H1 (cell line): ENCODE measurements around the gene CBLC. TPM values are rescaled to one million over a fixed set of nuclear protein-coding genes. Genes with fewer than 3 reads are reported as not detected.

ENCODE experiments used
- ATF3 ChIP-seq: IDR thresholded peaks from 2 replicates; pipeline ENCODE4 v1.6.1; 2011; ENCODE audit warnings: low read depth, mild to moderate bottlenecking, low read length; ENCODE audit not compliant: insufficient read depth
- BACH1 ChIP-seq: IDR thresholded peaks from 2 replicates; pipeline ENCODE4 v1.6.1; 2012; ENCODE audit warnings: low read length, improper control_type of control experiment
- BRCA1 ChIP-seq: IDR thresholded peaks from 2 replicates; pipeline ENCODE4 v1.6.1; 2012; ENCODE audit warnings: low read depth, low read length, improper control_type of control experiment
- CEBPB ChIP-seq: IDR thresholded peaks from 2 replicates; pipeline ENCODE4 v1.6.1; 2012; ENCODE audit warnings: low read depth, low read length
- GABPA ChIP-seq: IDR thresholded peaks from 2 replicates; pipeline ENCODE4 v1.6.1; 2011; ENCODE audit warnings: mild to moderate bottlenecking, low read length, moderate library complexity, borderline replicate concordance; ENCODE audit not compliant: insufficient read depth
- GTF2F1 ChIP-seq: IDR thresholded peaks from 2 replicates; pipeline ENCODE4 v1.6.1; 2012; ENCODE audit warnings: low read depth, low read length, improper control_type of control experiment, borderline replicate concordance
- KDM1A ChIP-seq: fragments of 200-600, 300-600 bp; sonication (generic); IDR thresholded peaks from 2 replicates; pipeline ENCODE4 v1.7.1; 2016; ENCODE audit warnings: mild to moderate bottlenecking, low read length, borderline replicate concordance
- KDM4A ChIP-seq: IDR thresholded peaks from one replicate; pipeline ENCODE4 v1.7.1; 2012; ENCODE audit warnings: low read depth, mild to moderate bottlenecking, moderate library complexity, low read length, inconsistent platforms; ENCODE audit not compliant: severe bottlenecking
- NANOG ChIP-seq: IDR thresholded peaks from 2 replicates; pipeline ENCODE4 v1.6.1; 2011; ENCODE audit warnings: low read length, low read depth, mild to moderate bottlenecking, inconsistent platforms; ENCODE audit not compliant: insufficient read depth, poor library complexity, severe bottlenecking
- NRF1 ChIP-seq: IDR thresholded peaks from 2 replicates; pipeline ENCODE4 v1.6.1; 2011; ENCODE audit warnings: mild to moderate bottlenecking, low read depth, low read length, improper control_type of control experiment
- POLR2AphosphoS5 ChIP-seq: IDR thresholded peaks from 2 replicates; pipeline ENCODE4 v1.6.1; 2011; ENCODE audit warnings: low read depth, low read length
- RAD21 ChIP-seq, 2 experiments: IDR thresholded peaks in 1 of 2; conservative IDR thresholded peaks in 1 of 2; 2 replicates each; pipeline ENCODE4 v1.6.1; 2011; ENCODE audit warnings: low read depth in 2 of 2, low read length in 2 of 2, improper control_type of control experiment in 1 of 2, inconsistent platforms in 1 of 2, mild to moderate bottlenecking in 1 of 2, moderate library complexity in 1 of 2
- RFX5 ChIP-seq: IDR thresholded peaks from 2 replicates; pipeline ENCODE4 v1.6.1; 2011; ENCODE audit warnings: low read depth, low read length, improper control_type of control experiment, borderline replicate concordance
- RNF2 ChIP-seq: fragments of 200-900, 300-1000 bp; sonication (generic); IDR thresholded peaks from 2 replicates; pipeline ENCODE4 v1.7.1; 2016; ENCODE audit warnings: borderline replicate concordance, low read depth, mild to moderate bottlenecking, antibody characterized with exemption, low read length; ENCODE audit not compliant: poor library complexity, severe bottlenecking; ENCODE audit errors: missing control alignments
- SIRT6 ChIP-seq: IDR thresholded peaks from one replicate; pipeline ENCODE4 v1.7.1; 2012; ENCODE audit warnings: low read length, inconsistent platforms
- SRF ChIP-seq: IDR thresholded peaks from 2 replicates; pipeline ENCODE4 v1.6.1; 2011; ENCODE audit warnings: mild to moderate bottlenecking, low read depth, low read length, moderate library complexity
- TAF1 ChIP-seq: IDR thresholded peaks from 2 replicates; pipeline ENCODE4 v1.6.1; 2011; ENCODE audit warnings: mild to moderate bottlenecking, low read depth, low read length
- TEAD4 ChIP-seq: IDR thresholded peaks from 2 replicates; pipeline ENCODE4 v1.6.1; 2012; ENCODE audit warnings: low read depth, low read length, inconsistent platforms, mixed read lengths
- USF2 ChIP-seq: IDR thresholded peaks from 2 replicates; pipeline ENCODE4 v1.6.1; 2011; ENCODE audit warnings: low read length, improper control_type of control experiment
- polyA plus RNA-seq, 7 experiments: library from polyadenylated mRNA; depleted of rRNA in 3 of 7; stranded (reverse) in 5 of 7; unstranded in 2 of 7; fragments of >200 nt in 5 of 7; fragments of 200-250 nt in 2 of 7; gene quantifications; 1 replicate in 5 of 7; 2 replicates in 1 of 7; 4 replicates in 1 of 7; pipeline versions ENCODE4 v1.2.1 to v1.2.3, GENCODE V29; 2011 to 2013; ENCODE audit warnings: missing spikeins in 2 of 7, mixed read lengths in 2 of 7
- total RNA-seq: library from RNA; stranded (reverse); fragmentation: NEBNext Ultra II Directional; extraction: Animal tissue kit (Norgen Biotek cat#: 25700); gene quantifications from 2 replicates; pipeline ENCODE4 v1.2.1, GENCODE V29; 2021

CBLC gene
- total and polyA plus RNA-seq, 2 of the 8 experiments (the other 6 are each of a cell fraction or from before 2014, with no cell fraction given), result 17.4 to 35.7 TPM

DNA sequence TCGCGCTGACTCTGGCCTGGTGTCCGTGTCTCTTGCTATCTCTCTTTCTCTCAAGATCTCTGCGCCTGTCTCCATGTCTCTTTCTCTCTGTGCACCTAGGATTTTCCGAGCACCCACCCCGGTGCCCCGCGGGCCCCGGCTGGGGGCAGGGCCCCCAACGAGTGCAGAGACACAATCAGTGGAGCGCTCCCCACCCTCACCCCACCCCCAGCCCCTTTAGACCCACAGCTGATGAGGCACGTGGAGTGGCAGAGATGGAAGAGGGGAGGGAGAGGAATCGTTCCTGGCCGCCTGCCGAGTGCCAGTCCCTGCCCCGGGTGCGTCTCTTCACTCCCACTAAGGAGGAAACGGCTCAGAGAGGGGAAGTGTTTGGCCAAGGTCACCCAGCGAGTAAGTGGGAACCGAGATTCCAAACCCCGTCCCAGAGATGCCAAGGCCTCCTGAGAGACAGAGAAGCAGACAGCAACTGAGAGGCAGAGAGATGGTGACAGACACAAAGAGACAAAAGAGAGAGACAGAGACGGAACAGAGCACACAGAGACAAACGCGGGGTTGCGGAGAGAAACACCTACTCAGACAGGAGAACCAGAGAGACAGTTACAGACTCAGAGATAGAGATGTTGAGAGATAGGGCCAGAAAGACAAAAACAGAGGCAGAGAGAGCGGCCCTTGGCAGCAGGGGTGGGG is 29.8 kb upstream of the CBLC start (continued):
- TF ChIP-seq GABPA (no peak), KDM4A (peak; percentile 25), TAF1 (no peak), BACH1 (no peak), NRF1 (no peak), TEAD4 (no peak), GTF2F1 (no peak), USF2 (no peak), CEBPB (peak; percentile 11; the same call in 1 of the 2 replicates), BRCA1 (no peak), SRF (no peak), POLR2AphosphoS5 (no peak), RFX5 (no peak), RNF2 (no peak), RAD21 (IDR thresholded peaks at IDR 0.05 in 1 of 2, conservative IDR thresholded peaks at IDR 0.05 in 1 of 2; ENCODE audit: low read depth in 2 of 2, low read length in 2 of 2) (no peak), SIRT6 (no peak), ATF3 (no peak), KDM1A (peak; percentile 72; the same call in 1 of the 2 replicates), NANOG (no peak)
